ENCODE measurements around the gene TTL. TPM values are rescaled to one million over a fixed set of nuclear protein-coding genes. Genes with fewer than 3 reads are reported as not detected.
"Not testable (repeated sequence)": the region's sequence is repeated elsewhere in the genome, so short reads cannot be mapped to it uniquely, and the experiment has no call there.

TTL gene
- polyA plus RNA-seq, 1 donor from 2014 or later: 53.8 TPM

DNA sequence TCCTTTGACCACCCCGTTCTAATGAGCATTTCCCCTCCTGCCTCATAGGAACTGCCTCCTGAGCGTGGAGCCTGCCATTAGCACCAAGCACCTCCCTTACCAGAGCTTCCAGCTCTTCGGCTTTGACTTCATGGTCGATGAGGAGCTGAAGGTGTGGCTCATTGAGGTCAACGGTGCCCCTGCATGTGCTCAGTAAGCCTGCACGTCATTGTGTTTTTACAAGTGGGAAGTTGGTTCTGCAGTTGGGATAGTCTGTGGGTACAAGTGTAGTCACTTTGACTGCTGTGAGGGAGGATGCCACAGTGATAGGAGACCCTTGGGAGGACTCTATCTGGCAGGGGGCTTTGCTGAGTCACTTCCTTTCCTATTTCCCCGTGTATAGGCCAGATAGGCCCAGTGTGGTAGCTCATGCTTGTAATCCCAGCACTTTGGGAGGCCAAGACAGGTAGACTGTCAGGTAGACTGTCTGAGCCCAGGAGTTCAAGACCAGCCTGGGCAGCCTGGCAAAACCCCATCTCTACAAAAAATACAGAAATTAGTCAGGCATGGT is 38.4 kb downstream of the TTL start:
- Histone ChIP-seq H3K36me3 (ENCODE audit: insufficient read depth, low read length) (peaks cover 10% of the 10 kb centered on the region), H3K4me3 (ENCODE audit: low read length) (no peak overlapping the region), H3K79me2 (replicated peaks; ENCODE audit: insufficient read depth, low read length) (no peaks in the 10 kb centered on the region), H3K4me2 (ENCODE audit: low read length) (no peak overlapping the region), H3K9ac (ENCODE audit: low read length) (no peak overlapping the region), H3K27me3 (ENCODE audit: insufficient read depth, low read depth, low read length) (no peaks in the 10 kb centered on the region), H3K27ac (ENCODE audit: low read length) (no peak overlapping the region), H4K20me1 (ENCODE audit: insufficient read depth) (no peaks in the 10 kb centered on the region), H3K9me3 (ENCODE audit: low read length) (no peaks in the 10 kb centered on the region), H2AFZ (ENCODE audit: low read depth, low read length) (no peak overlapping the region), H3K9me2 (ENCODE audit: insufficient read depth, low read length) (no peaks in the 10 kb centered on the region), H3F3A (ENCODE audit: insufficient read depth, low read length, poor library complexity, severe bottlenecking) (no peaks in the 10 kb centered on the region)
- no peak for TF ChIP-seq TAF1 (IDR thresholded peaks at IDR 0.05; ENCODE audit: low read depth)
- TF ChIP-seq SMC3 (conservative IDR thresholded peaks at IDR 0.05; ENCODE audit: poor library complexity): no peak
- TF ChIP-seq, protein P1, sequence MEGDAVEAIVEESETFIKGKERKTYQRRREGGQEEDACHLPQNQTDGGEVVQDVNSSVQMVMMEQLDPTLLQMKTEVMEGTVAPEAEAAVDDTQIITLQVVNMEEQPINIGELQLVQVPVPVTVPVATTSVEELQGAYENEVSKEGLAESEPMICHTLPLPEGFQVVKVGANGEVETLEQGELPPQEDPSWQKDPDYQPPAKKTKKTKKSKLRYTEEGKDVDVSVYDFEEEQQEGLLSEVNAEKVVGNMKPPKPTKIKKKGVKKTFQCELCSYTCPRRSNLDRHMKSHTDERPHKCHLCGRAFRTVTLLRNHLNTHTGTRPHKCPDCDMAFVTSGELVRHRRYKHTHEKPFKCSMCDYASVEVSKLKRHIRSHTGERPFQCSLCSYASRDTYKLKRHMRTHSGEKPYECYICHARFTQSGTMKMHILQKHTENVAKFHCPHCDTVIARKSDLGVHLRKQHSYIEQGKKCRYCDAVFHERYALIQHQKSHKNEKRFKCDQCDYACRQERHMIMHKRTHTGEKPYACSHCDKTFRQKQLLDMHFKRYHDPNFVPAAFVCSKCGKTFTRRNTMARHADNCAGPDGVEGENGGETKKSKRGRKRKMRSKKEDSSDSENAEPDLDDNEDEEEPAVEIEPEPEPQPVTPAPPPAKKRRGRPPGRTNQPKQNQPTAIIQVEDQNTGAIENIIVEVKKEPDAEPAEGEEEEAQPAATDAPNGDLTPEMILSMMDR (IDR thresholded peaks at IDR 0.05; ENCODE audit: poor library complexity, severe bottlenecking): no peak
- no peak for TF ChIP-seq MXI1 (conservative IDR thresholded peaks at IDR 0.05; ENCODE audit: poor library complexity, severe bottlenecking)
- no peak for TF ChIP-seq RAD21 (conservative IDR thresholded peaks at IDR 0.05)
- TF ChIP-seq POLR2AphosphoS5 (IDR thresholded peaks at IDR 0.05): no peak
- TF ChIP-seq, protein P2, sequence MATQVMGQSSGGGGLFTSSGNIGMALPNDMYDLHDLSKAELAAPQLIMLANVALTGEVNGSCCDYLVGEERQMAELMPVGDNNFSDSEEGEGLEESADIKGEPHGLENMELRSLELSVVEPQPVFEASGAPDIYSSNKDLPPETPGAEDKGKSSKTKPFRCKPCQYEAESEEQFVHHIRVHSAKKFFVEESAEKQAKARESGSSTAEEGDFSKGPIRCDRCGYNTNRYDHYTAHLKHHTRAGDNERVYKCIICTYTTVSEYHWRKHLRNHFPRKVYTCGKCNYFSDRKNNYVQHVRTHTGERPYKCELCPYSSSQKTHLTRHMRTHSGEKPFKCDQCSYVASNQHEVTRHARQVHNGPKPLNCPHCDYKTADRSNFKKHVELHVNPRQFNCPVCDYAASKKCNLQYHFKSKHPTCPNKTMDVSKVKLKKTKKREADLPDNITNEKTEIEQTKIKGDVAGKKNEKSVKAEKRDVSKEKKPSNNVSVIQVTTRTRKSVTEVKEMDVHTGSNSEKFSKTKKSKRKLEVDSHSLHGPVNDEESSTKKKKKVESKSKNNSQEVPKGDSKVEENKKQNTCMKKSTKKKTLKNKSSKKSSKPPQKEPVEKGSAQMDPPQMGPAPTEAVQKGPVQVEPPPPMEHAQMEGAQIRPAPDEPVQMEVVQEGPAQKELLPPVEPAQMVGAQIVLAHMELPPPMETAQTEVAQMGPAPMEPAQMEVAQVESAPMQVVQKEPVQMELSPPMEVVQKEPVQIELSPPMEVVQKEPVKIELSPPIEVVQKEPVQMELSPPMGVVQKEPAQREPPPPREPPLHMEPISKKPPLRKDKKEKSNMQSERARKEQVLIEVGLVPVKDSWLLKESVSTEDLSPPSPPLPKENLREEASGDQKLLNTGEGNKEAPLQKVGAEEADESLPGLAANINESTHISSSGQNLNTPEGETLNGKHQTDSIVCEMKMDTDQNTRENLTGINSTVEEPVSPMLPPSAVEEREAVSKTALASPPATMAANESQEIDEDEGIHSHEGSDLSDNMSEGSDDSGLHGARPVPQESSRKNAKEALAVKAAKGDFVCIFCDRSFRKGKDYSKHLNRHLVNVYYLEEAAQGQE (IDR thresholded peaks at IDR 0.05; ENCODE audit: borderline replicate concordance): no peak
- no peak for TF ChIP-seq EP300 (conservative IDR thresholded peaks at IDR 0.05; ENCODE audit: poor library complexity, severe bottlenecking)
- no peak for TF ChIP-seq EZH2 (IDR thresholded peaks at IDR 0.05; ENCODE audit: borderline replicate concordance, insufficient read depth, low read length, poor library complexity, severe bottlenecking)

DNA sequence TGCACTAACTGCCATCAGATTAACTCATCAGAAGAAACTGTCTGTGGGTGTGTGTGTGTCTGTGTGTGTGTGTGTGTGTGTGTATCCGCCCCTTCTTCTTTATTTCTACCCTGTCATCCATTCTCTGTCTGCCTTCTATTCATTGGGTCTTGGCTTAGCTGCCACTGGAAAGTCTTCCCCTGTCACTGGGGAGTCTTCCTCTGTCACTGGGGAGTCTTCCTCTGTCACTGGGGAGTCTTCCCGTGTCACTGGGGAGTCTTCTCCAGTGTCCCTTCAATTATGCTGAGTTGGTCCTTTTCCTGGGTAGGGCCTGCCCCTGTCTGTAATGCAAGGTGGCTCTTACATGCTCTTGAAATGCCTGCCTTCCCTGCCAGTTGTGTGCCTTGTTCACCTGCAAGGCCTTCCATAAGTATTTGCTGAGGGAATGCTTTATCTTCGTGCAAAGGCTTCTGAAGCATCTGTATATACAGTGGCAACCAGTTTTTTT is 41.4 kb downstream of the TTL start:
- H3K27ac ChIP-seq (ENCODE audit: low read length): no peak overlapping the region
- H3K9me2 ChIP-seq (ENCODE audit: insufficient read depth, low read length): no peaks in the 10 kb centered on the region
- H3F3A ChIP-seq (ENCODE audit: insufficient read depth, low read length, poor library complexity, severe bottlenecking): no peaks in the 10 kb centered on the region
- no peak overlapping the region for H3K9ac ChIP-seq (ENCODE audit: low read length)
- no peaks in the 10 kb centered on the region for H3K79me2 ChIP-seq (replicated peaks; ENCODE audit: insufficient read depth, low read length)
- H3K36me3 ChIP-seq (ENCODE audit: insufficient read depth, low read length): peaks cover 10% of the 10 kb centered on the region
- H2AFZ ChIP-seq (ENCODE audit: low read depth, low read length): no peak overlapping the region
- no peaks in the 10 kb centered on the region for H4K20me1 ChIP-seq (ENCODE audit: insufficient read depth)
- H3K4me3 ChIP-seq (ENCODE audit: low read length): no peak overlapping the region
- no peaks in the 10 kb centered on the region for H3K9me3 ChIP-seq (ENCODE audit: low read length)
- no peak overlapping the region for H3K4me2 ChIP-seq (ENCODE audit: low read length)
- H3K27me3 ChIP-seq (ENCODE audit: insufficient read depth, low read depth, low read length): no peaks in the 10 kb centered on the region
- TF ChIP-seq, protein P2 (IDR thresholded peaks at IDR 0.05; ENCODE audit: borderline replicate concordance): no peak
- TF ChIP-seq SMC3 (conservative IDR thresholded peaks at IDR 0.05; ENCODE audit: poor library complexity): no peak
- TF ChIP-seq, protein P1 (IDR thresholded peaks at IDR 0.05; ENCODE audit: poor library complexity, severe bottlenecking): no peak
- no peak for TF ChIP-seq MXI1 (conservative IDR thresholded peaks at IDR 0.05; ENCODE audit: poor library complexity, severe bottlenecking)
- TF ChIP-seq RAD21 (conservative IDR thresholded peaks at IDR 0.05): no peak
- no peak for TF ChIP-seq EZH2 (IDR thresholded peaks at IDR 0.05; ENCODE audit: borderline replicate concordance, insufficient read depth, low read length, poor library complexity, severe bottlenecking)
- TF ChIP-seq POLR2AphosphoS5 (IDR thresholded peaks at IDR 0.05): no peak

DNA sequence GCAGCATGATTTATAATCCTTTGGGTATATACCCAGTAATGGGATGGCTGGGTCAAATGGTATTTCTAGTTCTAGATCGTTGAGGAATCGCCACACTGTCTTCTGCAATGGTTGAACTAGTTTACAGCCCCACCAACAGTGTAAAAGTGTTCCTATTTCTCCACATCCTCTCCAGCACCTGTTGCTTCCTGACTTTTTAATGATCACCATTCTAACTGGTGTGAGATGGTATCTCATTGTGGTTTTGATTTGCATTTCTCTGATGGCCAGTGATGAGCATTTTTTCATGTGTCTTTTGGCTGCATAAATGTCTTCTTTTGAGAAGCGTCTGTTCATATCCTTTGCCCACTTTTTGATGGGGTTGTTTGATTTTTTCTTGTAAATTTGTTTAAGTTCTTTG is 42.3 kb downstream of the TTL start:
- H3K36me3 ChIP-seq (ENCODE audit: insufficient read depth, low read length); H3K9me3 ChIP-seq (ENCODE audit: low read length); H4K20me1 ChIP-seq (ENCODE audit: insufficient read depth); H3K9ac ChIP-seq (ENCODE audit: low read length); H3K4me2 ChIP-seq (ENCODE audit: low read length); H3K79me2 ChIP-seq (replicated peaks; ENCODE audit: insufficient read depth, low read length); H3F3A ChIP-seq (ENCODE audit: insufficient read depth, low read length, poor library complexity, severe bottlenecking); H3K9me2 ChIP-seq (ENCODE audit: insufficient read depth, low read length); H3K4me3 ChIP-seq (ENCODE audit: low read length); H3K27ac ChIP-seq (ENCODE audit: low read length); H3K27me3 ChIP-seq (ENCODE audit: insufficient read depth, low read depth, low read length); H2AFZ ChIP-seq (ENCODE audit: low read depth, low read length): not testable (repeated sequence)

Measured in neural cell (in vitro differentiated cells).